Type B pancreatic cell (in vitro differentiated cells): Measurements from ENCODE around the gene TMEM31. TPM values are rescaled to one million over a fixed set of nuclear protein-coding genes. Genes with fewer than 3 reads are reported as not detected.

Source experiments
- DNase-seq: peaks from one replicate; pipeline ENCODE4 v3.0.0; 2021; ENCODE audit warnings: mixed read lengths; ENCODE audit not compliant: unreplicated experiment; ENCODE audit errors: extremely low spot score
- H3K27ac Mint-ChIP-seq: 2 replicates; pipeline ENCODE4 v1.8.0; 2021; ENCODE audit warnings: mild to moderate bottlenecking, mixed read lengths
- H3K27me3 Mint-ChIP-seq: 2 replicates; pipeline ENCODE4 v1.8.0; 2021; ENCODE audit warnings: mixed read lengths
- H3K36me3 Mint-ChIP-seq: 2 replicates; pipeline ENCODE4 v1.8.0; 2021; ENCODE audit warnings: mixed read lengths
- H3K4me1 Mint-ChIP-seq: one replicate; pipeline ENCODE4 v1.8.0; 2021; ENCODE audit warnings: mixed read lengths; ENCODE audit not compliant: unreplicated experiment
- H3K4me3 Mint-ChIP-seq: 2 replicates; pipeline ENCODE4 v1.8.0; 2021; ENCODE audit warnings: mild to moderate bottlenecking, mixed read lengths
- H3K9me3 Mint-ChIP-seq: 2 replicates; pipeline ENCODE4 v1.8.0; 2021; ENCODE audit warnings: mixed read lengths
- CTCF ChIP-seq: fragments of 200-600 bp; sonication (generic); conservative IDR thresholded peaks from 2 replicates; pipeline ENCODE4 v1.5.0; 2021; ENCODE audit warnings: antibody characterized with exemption, mild to moderate bottlenecking
- long read RNA-seq: library from polyadenylated mRNA; unstranded; transcript quantifications from one replicate; pipeline ENCODE4 v2.0.0, GENCODE V29; 2020
- total RNA-seq: library from RNA; stranded (reverse); gene quantifications from 2 replicates; pipeline ENCODE4 v1.2.1, GENCODE V29; 2021; ENCODE audit warnings: low replicate concordance

TMEM31 gene
- 0.87 TPM in 1 of 2 replicates, not detected in the other for total RNA-seq
- long read RNA-seq = 0 reads

GRCh38 chrX:103710609-103711008 lies at the start of gene TMEM31:
Gene TMEM31, plus strand, starts transcription at chrX:103710909. Its CDS starts 1,350 bp downstream, at chrX:103712259.
- H3K4me3 Mint-ChIP-seq = no peak within 1 kb of the TSS
- DNase-seq = no peak
- H3K27ac Mint-ChIP-seq = no peak within 1 kb of the TSS
- no peaks in the 10 kb centered on the region for H3K36me3 Mint-ChIP-seq
- no peak for TF ChIP-seq CTCF
- H3K4me1 Mint-ChIP-seq = peaks cover 4% of the 10 kb centered on the region
- no peaks in the 10 kb centered on the region for H3K27me3 Mint-ChIP-seq
- peaks cover 8% of the 10 kb centered on the region for H3K9me3 Mint-ChIP-seq

- peaks cover 25% of the 10 kb centered on the region for H3K27me3 Mint-ChIP-seq
These were observed 46.5 kb upstream of the TMEM31 start for GRCh38 chrX:103663981-103664762.

GRCh38 chrX:103666202-103667107 lies 44.3 kb upstream of the TMEM31 start:
- H3K9me3 Mint-ChIP-seq = no peaks in the 10 kb centered on the region
- no peak overlapping the region for H3K27ac Mint-ChIP-seq
- DNase-seq = no peak
- H3K27me3 Mint-ChIP-seq = peaks cover 25% of the 10 kb centered on the region
- H3K4me1 Mint-ChIP-seq = no peaks in the 10 kb centered on the region
- no peak for TF ChIP-seq CTCF
- H3K4me3 Mint-ChIP-seq = no peak overlapping the region
- H3K36me3 Mint-ChIP-seq = no peaks in the 10 kb centered on the region

More at GRCh38 chrX:103663981-103664762, 46.5 kb upstream of the TMEM31 start:
- H3K36me3 Mint-ChIP-seq = no peaks in the 10 kb centered on the region
- H3K9me3 Mint-ChIP-seq = no peaks in the 10 kb centered on the region
- H3K4me1 Mint-ChIP-seq = no peaks in the 10 kb centered on the region
- TF ChIP-seq CTCF = no peak
- H3K27ac Mint-ChIP-seq = no peak overlapping the region
- DNase-seq = no peak
- no peak overlapping the region for H3K4me3 Mint-ChIP-seq

- DNase-seq = no peak
- H3K9me3 Mint-ChIP-seq = no peaks in the 10 kb centered on the region
- peaks cover 7% of the 10 kb centered on the region for H3K27me3 Mint-ChIP-seq
- no peaks in the 10 kb centered on the region for H3K4me1 Mint-ChIP-seq
- no peak overlapping the region for H3K27ac Mint-ChIP-seq
- no peak overlapping the region for H3K4me3 Mint-ChIP-seq
- TF ChIP-seq CTCF = no peak
- H3K36me3 Mint-ChIP-seq = no peaks in the 10 kb centered on the region
These were observed 41.0 kb upstream of the TMEM31 start for GRCh38 chrX:103669745-103670144.

GRCh38 chrX:103674531-103675454 lies 35.9 kb upstream of the TMEM31 start:
- Mint-ChIP-seq H3K4me3 (no peak overlapping the region), H3K4me1 (no peaks in the 10 kb centered on the region), H3K27ac (no peak overlapping the region), H3K36me3 (peaks cover 10% of the 10 kb centered on the region), H3K9me3 (no peaks in the 10 kb centered on the region), H3K27me3 (no peaks in the 10 kb centered on the region)
- DNase-seq = no peak
- TF ChIP-seq CTCF = peak; percentile 27
